ENCODE data around the gene LGR5.

Gene LGR5

DNA sequence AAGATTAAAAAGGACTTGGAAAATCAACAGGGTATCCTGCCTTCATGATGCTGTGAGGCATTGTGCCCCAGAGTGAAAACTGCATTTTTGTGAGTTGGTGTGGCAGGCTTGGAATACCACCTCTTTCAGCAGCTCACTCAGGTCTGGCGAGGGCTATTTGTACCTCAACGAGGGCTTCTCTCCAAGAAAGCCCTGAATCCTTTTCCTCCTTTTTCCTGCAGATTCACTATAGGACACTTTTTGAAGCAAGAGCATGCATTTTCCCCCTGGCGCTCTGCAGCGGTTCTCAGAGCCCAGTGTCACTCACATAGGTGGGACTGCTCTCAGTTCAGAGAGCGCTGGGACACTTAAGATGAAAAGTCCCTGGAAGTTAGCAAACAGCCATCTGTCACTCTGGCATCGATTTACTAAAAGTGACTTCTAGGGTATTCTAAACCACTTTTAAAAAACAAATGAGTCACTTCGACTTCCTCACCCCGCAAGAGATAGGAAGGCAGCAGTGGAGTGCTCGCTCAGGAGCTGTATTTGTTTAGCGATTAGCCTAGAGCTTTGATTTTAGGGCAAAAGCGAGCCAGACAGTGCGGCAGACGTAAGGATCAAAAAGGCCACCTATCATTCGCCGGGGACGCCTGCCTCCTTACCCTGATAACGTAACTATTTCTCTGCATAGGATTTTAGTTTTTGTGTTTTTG, 782 bp upstream of the LGR5 start:
- peak; percentile 26 for DNase-seq (ENCODE audit: low spot score)

DNA sequence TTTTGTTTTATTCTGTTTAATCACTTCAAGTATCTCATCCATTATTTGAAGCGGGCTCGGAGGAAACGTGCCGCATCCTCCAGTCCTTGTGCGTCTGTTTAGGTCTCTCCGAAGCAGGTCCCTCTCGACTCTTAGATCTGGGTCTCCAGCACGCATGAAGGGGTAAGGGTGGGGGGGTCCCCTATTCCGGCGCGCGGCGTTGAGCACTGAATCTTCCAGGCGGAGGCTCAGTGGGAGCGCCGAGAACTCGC, 311 bp upstream of the LGR5 start:
- DNase-seq (ENCODE audit: low spot score) = no peak

DNA sequence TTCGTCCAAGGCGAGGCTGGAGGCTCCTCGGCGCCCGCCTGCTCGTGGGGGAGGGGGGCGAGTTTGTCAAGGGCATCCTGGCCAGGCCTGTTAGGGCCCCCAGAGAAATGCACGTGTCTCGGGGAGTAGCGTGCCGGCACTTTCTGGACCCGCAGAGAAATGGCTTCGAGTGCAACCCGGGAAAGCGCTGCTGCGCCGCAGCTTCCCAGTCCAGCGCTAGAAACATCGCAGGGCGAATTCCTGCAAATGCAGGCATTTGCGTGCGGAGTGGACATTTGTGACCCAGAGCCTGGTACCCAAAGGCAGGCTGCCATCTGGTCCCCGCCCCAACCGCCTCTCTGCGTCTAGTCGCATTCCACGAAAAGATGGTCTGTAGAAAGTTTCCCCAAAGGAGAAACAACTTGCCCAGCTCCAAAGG, 756 bp downstream of the LGR5 start:
- peak; percentile 23 for DNase-seq (ENCODE audit: low spot score)

DNA sequence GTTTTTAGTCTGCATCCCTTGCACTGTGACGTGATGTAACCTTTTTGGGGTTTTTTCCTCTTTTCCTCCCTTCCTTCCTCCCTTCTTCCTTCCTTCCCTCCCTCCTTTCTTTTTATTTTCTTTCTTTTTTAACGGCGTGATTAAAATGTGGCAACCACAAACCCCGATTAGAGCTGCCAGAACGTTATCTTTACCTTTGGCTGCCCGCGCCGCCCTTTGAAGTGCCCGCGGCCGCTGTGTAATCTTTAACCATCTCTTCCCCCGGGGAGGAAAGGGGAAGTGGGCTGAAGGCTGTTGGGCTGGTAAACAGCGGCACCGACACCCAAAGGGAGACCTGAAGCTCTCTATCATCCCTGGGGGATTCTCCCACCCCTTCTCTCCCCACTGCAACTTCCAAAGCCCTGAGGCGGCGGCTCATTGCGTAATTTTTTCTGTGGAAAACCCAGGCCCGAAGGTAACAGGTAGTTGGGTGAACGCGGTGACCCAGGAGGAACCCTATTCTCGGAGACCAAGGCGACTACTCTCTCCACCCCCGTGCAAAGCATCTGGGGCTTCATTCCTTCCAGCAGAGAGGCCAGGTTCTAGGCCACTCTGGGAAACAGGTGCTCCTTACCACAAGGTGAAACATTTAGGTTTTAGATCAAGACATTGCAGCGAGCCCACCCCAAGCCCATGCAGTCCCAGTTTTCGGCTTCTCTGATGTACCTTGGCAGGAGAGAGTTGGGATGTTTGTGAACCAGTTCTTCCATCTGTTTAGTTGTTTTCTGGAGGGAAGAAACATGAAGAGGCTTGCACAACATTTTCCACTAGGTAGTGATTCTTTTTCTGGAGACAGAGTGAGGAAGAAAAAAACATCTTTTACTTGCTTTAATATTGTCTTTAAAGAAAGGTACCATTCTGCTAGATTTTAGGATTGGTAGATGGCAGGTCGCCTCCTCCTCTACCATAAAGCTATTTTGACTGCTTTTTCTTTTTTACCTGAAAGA, 1.5 kb downstream of the LGR5 start:
- no peak for DNase-seq (ENCODE audit: low spot score)

DNA sequence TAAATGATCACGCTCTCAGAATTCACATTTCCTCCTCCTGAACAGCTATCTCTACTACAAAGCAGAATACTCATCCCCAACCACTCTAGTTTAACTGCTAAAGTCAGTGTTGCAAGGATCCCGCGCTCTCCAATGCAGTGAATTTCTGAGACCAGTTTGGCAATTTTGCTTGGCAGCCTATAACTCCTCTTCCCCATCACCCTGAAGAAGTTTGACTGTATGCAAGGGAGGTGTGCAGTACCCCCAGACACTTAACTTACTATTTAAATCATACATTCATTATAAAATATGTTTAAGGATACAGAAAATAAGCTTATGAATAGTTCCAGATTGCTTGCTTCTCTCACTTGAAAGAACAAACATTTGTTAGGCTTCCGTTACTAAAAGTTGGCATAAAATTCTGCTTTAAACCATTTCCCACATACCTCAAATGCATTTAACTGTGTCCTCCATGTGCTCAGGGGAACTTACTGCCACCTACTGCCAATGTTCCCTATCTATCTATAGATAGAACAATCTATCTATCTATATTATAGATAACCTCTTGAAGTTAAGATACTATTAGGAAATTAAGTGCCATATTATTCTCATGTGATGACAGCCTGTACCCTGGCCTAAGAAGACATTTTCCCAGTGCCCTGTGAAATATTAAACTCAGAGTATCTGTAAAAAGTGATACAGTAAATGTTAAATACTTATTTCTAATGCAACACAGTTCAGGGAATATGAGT, 2.4 kb downstream of the LGR5 start:
- no peak for DNase-seq (ENCODE audit: low spot score)

DNA sequence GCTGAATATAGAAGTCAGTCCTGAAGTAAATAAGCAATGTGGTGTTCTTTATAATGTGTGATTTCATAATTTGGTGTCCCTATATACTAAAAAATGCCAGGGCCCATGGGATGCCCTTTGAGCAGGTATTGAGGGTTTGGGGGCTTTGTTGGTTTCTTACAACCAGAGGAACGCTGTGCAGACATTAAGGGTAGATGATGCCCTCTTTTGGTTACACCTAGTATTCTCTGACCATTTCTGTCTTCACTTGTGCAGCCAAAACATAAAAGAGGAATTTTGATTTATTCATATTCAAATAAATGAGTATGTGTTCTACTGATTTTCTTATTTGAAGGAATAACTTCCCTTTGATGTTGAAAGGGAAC, 3.0 kb downstream of the LGR5 start:
- no peak for DNase-seq (ENCODE audit: low spot score)

DNA sequence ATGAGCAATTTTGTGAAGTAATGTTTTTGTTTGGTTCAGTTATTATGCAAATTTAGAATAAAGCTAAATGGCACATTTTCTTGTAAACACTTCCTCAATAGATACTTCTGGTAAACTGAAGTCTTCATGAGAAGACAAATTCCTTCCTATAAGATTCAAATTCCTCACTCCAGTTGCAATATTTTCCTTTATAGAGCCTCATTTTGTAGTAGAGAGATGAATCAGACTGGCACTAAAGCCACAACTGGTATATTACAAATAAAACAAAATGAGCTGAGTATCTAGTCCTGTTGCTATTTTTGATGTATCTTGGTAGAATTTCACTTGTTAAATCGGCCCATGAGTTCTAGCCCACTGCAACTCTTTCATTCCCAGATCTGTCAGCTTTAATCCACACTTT, 5.5 kb downstream of the LGR5 start:
- no peak for DNase-seq (ENCODE audit: low spot score)

DNA sequence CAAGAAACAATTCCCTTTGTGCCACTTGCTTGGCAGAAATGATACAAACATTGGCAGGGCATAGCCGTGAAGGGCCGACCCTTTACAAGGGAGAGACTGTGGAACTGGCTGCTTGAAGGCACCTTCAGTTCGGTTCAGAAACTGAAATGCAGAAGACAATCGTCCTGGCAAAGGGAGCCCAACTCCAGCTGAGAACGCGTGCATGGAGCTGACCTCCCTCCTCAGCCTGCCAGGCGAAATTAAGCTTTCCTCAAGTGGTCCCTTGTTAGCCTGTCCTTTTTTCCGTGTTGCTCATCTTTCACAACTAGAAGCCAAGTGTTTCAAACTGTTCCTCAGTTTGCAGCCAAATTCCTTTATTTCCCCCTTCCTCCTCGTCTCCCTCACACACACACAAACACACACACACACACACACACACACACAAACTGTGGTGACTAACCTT, 8.1 kb downstream of the LGR5 start:
- no peak for DNase-seq (ENCODE audit: low spot score)

DNA sequence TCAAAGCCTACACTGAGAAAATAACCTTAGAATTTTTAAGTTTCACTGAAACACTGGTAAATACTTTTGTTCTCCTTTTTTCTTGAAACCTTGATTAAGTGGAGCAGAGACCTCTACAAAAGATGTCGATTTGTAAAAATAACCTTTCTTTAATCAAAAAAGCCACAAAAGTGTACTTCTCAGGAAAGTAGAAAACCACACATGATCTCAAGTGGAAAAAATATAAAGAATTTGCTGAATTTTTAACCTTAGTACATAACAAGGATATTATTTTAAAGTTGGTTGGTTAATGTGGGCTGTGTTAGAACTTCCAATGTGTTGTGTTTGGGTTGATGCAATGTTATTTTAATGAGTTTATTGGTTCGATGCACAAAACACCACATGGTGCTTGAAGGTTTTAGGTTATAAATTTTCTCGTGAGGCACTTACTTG, 8.6 kb downstream of the LGR5 start:
- DNase-seq (ENCODE audit: low spot score) = no peak

DNA sequence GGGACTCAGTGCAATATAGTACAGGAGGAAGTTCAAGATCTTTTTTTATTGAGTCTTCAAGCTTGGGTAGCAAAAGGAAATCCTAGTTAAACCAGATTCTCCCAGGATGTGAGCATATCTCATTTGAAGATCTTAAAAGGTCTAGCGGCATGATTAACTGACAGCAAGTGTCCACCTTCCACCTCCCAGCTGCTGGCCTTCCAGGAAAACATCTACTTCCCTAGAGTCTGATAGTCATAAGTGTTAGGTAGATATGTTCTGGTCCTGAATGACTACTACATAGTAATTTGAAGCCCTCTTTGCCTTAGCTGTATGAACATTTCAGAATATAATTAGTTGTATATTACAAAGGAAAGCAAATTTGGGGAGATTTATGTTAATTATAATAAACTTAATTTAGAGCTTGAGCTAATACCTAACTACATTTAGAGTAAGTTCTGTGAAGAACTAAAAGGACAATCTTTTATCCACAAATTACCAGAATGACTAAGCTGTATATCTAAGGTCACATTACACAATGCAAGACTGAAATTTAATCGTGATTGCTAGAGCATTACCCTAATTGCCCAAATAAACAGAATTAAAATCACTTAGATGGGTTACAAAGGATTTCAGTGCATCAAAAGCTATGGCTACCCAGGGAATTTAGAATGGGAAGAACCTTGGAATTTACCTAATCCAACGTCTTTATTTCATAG, 9.9 kb downstream of the LGR5 start:
- DNase-seq (ENCODE audit: low spot score) = no peak

DNA sequence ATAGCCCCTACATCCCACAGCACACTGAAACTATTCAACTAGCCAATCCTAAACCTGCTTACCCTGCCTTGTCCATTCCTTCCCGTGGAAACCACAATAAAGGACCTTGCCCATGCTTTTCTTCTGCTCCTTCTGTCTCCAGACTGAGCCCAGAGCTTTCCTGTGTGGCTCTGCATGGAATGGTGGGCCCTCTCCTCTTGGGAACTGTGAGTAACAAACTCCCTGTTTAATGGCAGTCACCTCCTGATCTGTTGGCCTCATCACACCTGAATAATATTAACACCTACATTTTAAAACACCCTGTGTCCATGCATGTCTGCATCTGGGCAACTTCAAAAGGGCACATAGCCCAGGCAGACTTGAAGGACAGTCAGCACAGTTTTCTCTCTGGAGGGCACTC, 12.4 kb downstream of the LGR5 start:
- no peak for DNase-seq (ENCODE audit: low spot score)

DNA sequence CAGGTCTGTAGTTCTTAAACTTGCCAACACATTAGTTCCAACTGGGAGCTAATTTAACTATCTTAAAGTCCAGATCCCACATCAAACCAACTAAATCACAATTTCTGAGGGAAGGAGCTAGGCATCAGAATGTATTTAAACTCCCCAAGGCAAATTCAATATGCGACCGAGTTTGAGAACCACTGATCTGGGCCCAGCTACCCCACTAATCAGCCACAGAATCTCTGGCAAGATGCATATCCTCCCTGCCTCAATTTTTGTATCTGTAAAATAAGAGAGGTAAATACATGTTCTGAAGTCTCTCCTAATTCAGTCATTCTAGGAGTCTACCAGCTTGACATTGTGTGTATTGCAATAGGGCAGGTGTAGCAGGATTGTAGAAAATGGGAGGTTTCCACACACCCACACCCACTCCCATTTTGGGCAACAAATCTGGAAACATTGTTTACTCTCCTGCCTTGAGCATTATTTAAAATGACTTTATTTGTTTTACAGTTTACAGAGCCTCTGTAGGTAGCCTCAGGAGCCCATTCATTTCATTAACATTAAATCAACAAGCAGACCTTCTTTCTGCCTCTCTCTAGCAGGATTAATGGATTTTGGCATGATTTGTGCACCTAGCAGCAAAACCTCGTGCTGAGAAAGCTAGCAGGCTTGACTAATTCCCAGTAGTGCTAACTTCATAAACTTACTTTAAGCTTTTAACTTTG, 15.6 kb downstream of the LGR5 start:
- DNase-seq (ENCODE audit: low spot score) = no peak

DNA sequence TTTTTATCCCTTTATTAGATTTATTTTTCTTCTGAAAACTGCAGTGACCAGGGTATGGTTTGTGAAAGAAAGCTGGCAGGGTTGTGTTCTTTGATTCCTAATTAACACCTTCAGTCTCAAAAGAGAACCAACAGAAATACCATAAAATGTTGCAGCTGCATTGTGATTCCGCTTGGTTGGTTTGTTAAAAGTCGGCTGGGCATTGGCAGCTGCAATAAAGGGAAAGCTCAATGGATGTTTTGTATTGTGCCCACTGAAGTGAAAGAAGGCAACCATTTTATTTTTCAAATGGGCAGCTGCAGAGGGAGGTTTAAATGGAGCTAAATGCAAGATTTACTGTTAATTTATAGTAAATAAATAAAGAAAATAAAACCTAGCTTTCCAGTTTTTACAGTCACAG, 16.7 kb downstream of the LGR5 start:
- DNase-seq (ENCODE audit: low spot score) = no peak

DNA sequence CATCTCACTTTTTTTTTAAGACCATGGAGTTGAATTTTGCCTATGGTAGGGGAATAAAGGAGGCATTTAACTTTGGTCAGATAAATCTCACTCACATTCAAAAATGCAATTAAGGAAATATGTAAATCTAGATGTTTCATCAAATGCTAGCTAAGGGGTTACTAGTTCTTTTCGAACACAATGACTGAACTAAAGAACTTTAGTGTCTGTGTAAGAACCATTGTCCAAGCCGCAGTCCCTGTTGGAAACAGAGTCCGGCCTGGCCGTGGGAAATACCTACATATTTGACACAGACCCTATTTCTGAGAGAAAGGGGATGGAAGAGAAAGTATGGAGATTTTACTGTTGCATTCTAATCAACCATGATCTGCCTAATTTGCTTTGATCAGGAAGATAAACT, 17.4 kb downstream of the LGR5 start:
- DNase-seq (ENCODE audit: low spot score) = no peak

DNA sequence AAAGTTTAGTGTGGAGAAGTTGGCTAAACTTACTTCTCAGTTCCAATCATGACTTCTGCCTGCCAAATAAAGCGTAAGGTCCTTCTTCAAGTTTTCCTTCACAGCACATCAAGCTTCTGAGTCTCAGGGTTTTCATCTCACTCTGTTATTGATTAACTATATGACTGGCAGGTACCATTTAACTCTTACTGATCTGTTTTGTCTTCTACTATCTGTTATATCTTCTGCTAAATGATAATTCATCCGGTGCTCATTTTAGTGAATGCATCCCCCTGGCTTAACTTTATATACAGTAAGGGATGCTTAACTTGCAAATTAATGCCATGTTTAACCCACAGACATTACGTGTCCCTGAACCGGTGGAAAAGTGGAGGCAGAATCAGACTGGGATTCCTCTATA, 20.7 kb downstream of the LGR5 start:
- DNase-seq (ENCODE audit: low spot score) = no peak

DNA sequence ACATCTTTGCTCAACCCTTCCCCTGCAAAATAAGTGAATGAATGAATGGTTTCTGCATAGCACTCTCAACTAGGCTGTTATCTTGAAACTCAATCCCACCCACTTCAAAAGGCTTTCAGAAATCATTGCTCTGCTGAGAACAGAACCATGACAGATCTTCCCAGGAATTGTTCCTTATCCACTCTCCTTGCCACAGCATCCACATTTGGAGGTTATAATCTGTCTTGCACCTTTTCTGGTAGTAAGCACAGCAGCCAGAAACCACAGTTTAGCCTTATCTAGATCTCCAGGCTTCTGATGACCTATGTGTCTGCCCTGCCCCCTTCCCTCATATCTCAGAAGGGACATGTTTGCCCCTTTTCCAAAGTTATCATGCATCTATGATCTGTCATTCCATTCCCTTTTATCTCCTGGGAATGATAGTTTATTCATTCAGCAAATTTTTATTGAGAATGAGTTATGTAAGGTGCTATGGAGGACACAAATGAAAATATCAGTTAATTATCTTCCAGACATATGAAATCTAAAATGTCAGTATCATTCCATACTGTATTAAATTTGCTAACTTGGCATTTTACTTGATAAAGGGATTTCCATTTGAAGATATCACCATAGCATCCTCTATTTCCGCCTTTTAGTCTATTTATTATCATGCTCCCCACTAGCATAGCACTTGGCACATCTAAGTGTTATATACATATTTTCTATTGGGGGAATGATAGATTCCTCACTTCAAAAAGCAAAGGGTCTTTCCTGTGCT, 21.4 kb downstream of the LGR5 start:
- no peak for DNase-seq (ENCODE audit: low spot score)

DNA sequence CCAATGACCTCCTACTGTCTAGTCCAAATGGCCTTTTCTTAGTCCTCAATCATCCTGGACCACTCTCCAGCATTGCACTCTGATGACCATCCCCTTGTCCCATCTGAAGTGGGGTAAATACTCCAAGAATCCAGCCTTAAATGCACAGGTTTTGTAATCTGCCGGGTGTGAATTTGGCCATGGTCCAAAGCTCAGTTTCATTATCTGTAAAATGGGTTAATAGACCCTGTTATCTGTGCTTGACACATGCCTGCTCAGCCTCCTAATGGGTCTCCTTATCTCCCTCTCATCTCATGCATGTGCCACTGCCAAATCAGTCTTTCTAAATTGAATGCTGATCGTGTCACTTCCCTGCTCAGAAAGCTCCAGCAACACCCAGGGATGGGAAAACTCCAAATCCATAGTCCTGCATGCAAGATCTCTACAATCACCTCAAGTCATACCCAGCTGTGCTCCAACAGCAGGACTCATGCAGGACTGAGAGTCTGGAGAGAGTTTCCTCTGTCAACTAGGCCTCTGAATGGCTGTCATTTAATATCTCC, 22.3 kb downstream of the LGR5 start:
- DNase-seq (ENCODE audit: low spot score) = no peak

DNA sequence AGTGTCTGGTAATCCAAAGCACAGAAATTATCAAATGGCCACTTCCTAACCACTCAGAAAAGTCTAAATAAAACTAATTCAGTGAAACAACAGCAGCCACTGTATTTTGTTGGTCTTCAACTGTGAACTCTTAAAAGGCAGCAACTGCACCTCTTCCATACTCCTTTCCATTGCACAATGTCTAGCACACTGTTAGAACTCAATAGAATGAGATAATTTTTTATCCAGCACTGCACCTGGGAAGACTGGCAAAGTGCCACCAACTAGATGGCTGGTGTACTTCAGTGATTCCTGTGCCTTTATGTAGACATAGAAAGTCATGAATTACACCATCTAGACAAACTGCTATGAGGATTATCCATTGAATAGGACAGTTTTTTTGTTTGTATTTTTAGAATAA, 26.2 kb downstream of the LGR5 start:
- no peak for DNase-seq (ENCODE audit: low spot score)

DNA sequence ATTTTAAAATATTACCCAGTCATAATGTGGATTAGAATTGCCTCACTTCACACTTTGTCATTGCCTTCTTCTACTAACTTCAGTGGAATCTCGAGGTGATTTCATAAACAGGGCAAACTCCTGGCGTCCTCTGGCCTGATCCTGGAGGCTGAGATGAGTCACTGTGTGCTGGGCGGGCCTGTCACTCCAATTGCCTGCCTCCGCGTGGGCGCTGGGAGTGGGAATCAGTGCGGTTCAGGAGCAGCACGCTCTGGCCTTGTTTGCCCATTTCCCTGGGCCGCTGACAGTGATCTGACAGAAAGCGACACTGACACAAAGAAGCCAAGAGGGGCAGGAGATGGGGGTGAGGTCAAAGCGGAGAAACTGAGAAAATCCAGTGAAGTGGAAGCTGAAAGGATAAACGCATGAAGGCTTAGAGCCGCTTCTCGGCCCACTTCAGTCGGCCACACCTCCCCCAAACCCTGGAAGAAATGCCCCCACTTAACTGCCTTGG, 29.7 kb downstream of the LGR5 start:
- DNase-seq (ENCODE audit: low spot score) = peak; percentile 11

DNA sequence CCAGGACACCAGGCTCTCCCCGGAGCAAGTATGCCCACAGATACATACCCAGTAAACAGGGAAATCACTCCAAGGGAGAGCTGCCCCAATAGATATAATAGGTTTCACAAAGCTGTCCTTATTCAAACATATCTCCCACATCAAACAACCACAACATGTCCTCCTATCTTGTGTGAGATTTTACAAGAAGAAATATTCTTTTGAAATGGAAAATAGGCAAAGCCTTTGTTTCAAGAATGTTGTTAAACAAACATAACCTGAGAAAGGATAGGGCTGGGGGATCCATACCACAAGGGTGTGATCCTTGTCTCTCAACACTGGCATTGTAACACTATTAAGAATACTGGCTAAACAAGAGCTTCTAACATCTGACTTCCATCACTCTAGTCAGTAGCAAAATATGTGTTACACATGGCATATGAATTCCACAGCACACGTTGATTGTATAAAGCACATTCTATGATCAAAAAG, 32.9 kb downstream of the LGR5 start:
- DNase-seq (ENCODE audit: low spot score) = peak; percentile 7
